OCI-LY3 (cell line): ENCODE results near the gene NLGN1.

Experiments used
- H2AFZ ChIP-seq: fragments of 200-600, 300-600 bp; shearing (Covaris generic); 2 replicates; pipeline ENCODE4 v1.6.0; 2014; ENCODE audit warnings: antibody characterized with exemption, low read depth, low read length
- H3K27ac ChIP-seq: fragments of 200-600, 300-600 bp; sonication (generic); 2 replicates; pipeline ENCODE4 v1.5.1; 2014; ENCODE audit warnings: mild to moderate bottlenecking, low read length, moderate library complexity, mixed read lengths
- H3K27me3 ChIP-seq: fragments of 200-600, 300-600 bp; sonication (generic); 2 replicates; pipeline ENCODE4 v1.6.1; 2014; ENCODE audit warnings: low read depth, low read length, mixed read lengths
- H3K36me3 ChIP-seq: fragments of 200-600, 300-600 bp; sonication (generic); replicated peaks from 2 replicates; pipeline ENCODE3; 2014; ENCODE audit warnings: low read depth, low read length, mixed read lengths
- H3K4me1 ChIP-seq: fragments of 300-600, 200-600 bp; sonication (generic); 2 replicates; pipeline ENCODE4 v1.6.1; 2014; ENCODE audit warnings: low read length, mixed read lengths
- H3K4me2 ChIP-seq: fragments of 200-600, 300-600 bp; sonication (generic); 2 replicates; pipeline ENCODE4 v1.6.1; 2014; ENCODE audit warnings: low read length, mixed read lengths
- H3K4me3 ChIP-seq: fragments of 300-600, 200-600 bp; sonication (generic); 2 replicates; pipeline ENCODE4 v1.5.1; 2014; ENCODE audit warnings: antibody characterized with exemption, mild to moderate bottlenecking, low read length, moderate library complexity
- H3K79me2 ChIP-seq: fragments of 300-600, 200-600 bp; shearing (Covaris generic); 2 replicates; pipeline ENCODE4 v1.6.1; 2014; ENCODE audit warnings: mild to moderate bottlenecking, low read length, mixed read lengths
- H3K9ac ChIP-seq: fragments of 300-600, 200-600 bp; shearing (Covaris generic); 2 replicates; pipeline ENCODE4 v1.6.0; 2014; ENCODE audit warnings: mild to moderate bottlenecking, low read length, moderate library complexity
- H3K9me3 ChIP-seq: fragments of 200-600, 300-600 bp; shearing (Covaris generic); 2 replicates; pipeline ENCODE4 v1.6.1; 2014; ENCODE audit warnings: low read length, mixed read lengths; ENCODE audit not compliant: insufficient read depth
- H4K20me1 ChIP-seq: fragments of 200-600, 300-600 bp; sonication (generic); 2 replicates; pipeline ENCODE4 v1.6.1; 2016; ENCODE audit warnings: low read length, mixed read lengths; ENCODE audit not compliant: insufficient read depth
- EZH2phosphoT487 ChIP-seq: fragments of 200-600 bp; shearing (Covaris generic); IDR thresholded peaks from 2 replicates; pipeline ENCODE4 v1.6.1; 2018; ENCODE audit warnings: antibody characterized with exemption, mixed run types, low read depth
- TF ChIP-seq, protein P1 (sequence below): fragments of 200-600, 300-600 bp; sonication (generic); IDR thresholded peaks from 2 replicates; pipeline ENCODE4 v1.5.1; 2014; ENCODE audit warnings: antibody characterized with exemption, low read length, low read depth

The NLGN1 gene

DNA sequence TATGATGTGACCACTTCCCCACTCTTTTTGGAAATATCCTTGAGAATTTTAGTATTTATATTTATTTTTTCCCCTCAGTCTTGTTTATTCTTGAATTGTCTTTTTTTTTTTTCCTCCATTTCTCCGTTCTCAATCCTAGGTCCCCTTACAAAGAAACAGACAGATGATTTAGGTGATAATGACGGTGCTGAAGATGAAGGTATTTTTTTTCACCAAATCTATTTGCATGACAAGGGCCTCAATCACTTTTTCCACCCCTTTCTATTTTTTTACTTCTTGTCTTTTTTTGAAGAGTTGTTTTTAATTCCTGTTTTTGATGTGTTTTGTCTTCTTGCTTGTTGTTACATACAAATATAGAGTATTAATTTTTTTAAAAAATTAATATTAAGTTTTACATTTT lies 402.6 kb downstream of the NLGN1 start:
- Histone ChIP-seq H3K4me3 (no peak overlapping the region), H3K9me3 (no peaks in the 10 kb centered on the region), H3K36me3 (no peaks in the 10 kb centered on the region), H4K20me1 (no peaks in the 10 kb centered on the region), H3K27me3 (no peaks in the 10 kb centered on the region), H3K4me2 (no peak overlapping the region), H3K9ac (no peak overlapping the region), H3K79me2 (no peaks in the 10 kb centered on the region), H3K27ac (no peak overlapping the region), H2AFZ (no peak overlapping the region), H3K4me1 (no peaks in the 10 kb centered on the region)
- TF ChIP-seq, protein P1, sequence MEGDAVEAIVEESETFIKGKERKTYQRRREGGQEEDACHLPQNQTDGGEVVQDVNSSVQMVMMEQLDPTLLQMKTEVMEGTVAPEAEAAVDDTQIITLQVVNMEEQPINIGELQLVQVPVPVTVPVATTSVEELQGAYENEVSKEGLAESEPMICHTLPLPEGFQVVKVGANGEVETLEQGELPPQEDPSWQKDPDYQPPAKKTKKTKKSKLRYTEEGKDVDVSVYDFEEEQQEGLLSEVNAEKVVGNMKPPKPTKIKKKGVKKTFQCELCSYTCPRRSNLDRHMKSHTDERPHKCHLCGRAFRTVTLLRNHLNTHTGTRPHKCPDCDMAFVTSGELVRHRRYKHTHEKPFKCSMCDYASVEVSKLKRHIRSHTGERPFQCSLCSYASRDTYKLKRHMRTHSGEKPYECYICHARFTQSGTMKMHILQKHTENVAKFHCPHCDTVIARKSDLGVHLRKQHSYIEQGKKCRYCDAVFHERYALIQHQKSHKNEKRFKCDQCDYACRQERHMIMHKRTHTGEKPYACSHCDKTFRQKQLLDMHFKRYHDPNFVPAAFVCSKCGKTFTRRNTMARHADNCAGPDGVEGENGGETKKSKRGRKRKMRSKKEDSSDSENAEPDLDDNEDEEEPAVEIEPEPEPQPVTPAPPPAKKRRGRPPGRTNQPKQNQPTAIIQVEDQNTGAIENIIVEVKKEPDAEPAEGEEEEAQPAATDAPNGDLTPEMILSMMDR = no peak
- TF ChIP-seq EZH2phosphoT487 = no peak

- Histone ChIP-seq H3K27ac (no peak overlapping the region), H3K4me1 (no peaks in the 10 kb centered on the region), H3K79me2 (no peaks in the 10 kb centered on the region), H3K9ac (no peak overlapping the region), H3K27me3 (no peaks in the 10 kb centered on the region), H3K9me3 (no peaks in the 10 kb centered on the region), H2AFZ (no peak overlapping the region), H4K20me1 (no peaks in the 10 kb centered on the region), H3K36me3 (no peaks in the 10 kb centered on the region), H3K4me2 (no peak overlapping the region), H3K4me3 (no peak overlapping the region)
- TF ChIP-seq EZH2phosphoT487 = no peak
- TF ChIP-seq, protein P1 = no peak
Observed at GRCh38 chr3:173814809-173815208, 417.3 kb downstream of the NLGN1 start.

DNA sequence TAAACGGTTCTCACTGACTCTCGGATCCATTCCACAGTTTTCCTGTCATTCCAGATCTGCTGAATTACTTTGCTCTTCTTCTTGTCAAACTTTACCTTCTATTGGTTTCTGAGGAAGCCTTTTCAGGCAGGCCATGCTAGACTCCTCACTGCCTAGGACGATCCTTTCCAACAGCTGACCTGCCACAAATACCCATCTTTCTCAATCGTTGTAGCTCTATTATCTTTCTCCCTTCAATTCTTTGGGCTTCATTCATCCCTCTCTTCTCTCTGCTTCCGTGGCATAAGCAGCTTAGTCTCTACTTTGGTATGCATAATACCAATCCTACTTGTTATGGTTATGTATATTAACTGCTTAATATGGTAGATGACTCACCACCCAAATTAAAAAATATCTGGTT lies 421.8 kb downstream of the NLGN1 start:
- no peaks in the 10 kb centered on the region for H4K20me1 ChIP-seq
- no peaks in the 10 kb centered on the region for H3K9me3 ChIP-seq
- no peak overlapping the region for H3K4me2 ChIP-seq
- no peaks in the 10 kb centered on the region for H3K27me3 ChIP-seq
- H3K4me3 ChIP-seq = no peak overlapping the region
- TF ChIP-seq EZH2phosphoT487 = no peak
- TF ChIP-seq, protein P1 = no peak
- H3K4me1 ChIP-seq = no peaks in the 10 kb centered on the region
- no peak overlapping the region for H3K9ac ChIP-seq
- H3K27ac ChIP-seq = no peak overlapping the region
- no peak overlapping the region for H2AFZ ChIP-seq
- no peaks in the 10 kb centered on the region for H3K36me3 ChIP-seq
- H3K79me2 ChIP-seq = no peaks in the 10 kb centered on the region

GRCh38 chr3:173823911-173824460 lies 426.4 kb downstream of the NLGN1 start:
- Histone ChIP-seq H3K4me2 (no peak overlapping the region), H3K79me2 (no peaks in the 10 kb centered on the region), H3K4me3 (no peak overlapping the region), H3K9ac (no peak overlapping the region), H4K20me1 (no peaks in the 10 kb centered on the region), H3K27me3 (no peaks in the 10 kb centered on the region), H3K27ac (no peak overlapping the region), H3K4me1 (no peaks in the 10 kb centered on the region), H3K9me3 (no peaks in the 10 kb centered on the region), H3K36me3 (no peaks in the 10 kb centered on the region), H2AFZ (no peak overlapping the region)
- TF ChIP-seq, protein P1 = no peak
- no peak for TF ChIP-seq EZH2phosphoT487
